ENCODE data around the gene OTOGL.
"Not testable (repeated sequence)": the region's sequence is repeated elsewhere in the genome, so short reads cannot be mapped to it uniquely, and the experiment has no call there.

Gene OTOGL

GRCh38 chr12:80211671-80212070 lies 112.3 kb downstream of the OTOGL start:
- no peaks in the 10 kb centered on the region for H3K9me3 Mint-ChIP-seq
- no peak for TF ChIP-seq CTCF (IDR thresholded peaks at IDR 0.05; ENCODE audit: unreplicated experiment in 3 of 3)
- H3K4me3 Mint-ChIP-seq: no peak overlapping the region
- no peaks in the 10 kb centered on the region for H3K27me3 Mint-ChIP-seq (ENCODE audit: low read depth)
- H3K36me3 Mint-ChIP-seq (ENCODE audit: low read depth): no peaks in the 10 kb centered on the region
- H3K27ac Mint-ChIP-seq: no peak overlapping the region
- no peaks in the 10 kb centered on the region for H3K4me1 Mint-ChIP-seq

GRCh38 chr12:80212938-80213645 lies 113.8 kb downstream of the OTOGL start:
- TF ChIP-seq CTCF (IDR thresholded peaks at IDR 0.05; ENCODE audit: unreplicated experiment in 3 of 3): no peak
- Mint-ChIP-seq H3K4me3 (no peak overlapping the region), H3K4me1 (peaks cover 2% of the 10 kb centered on the region), H3K9me3 (no peaks in the 10 kb centered on the region), H3K27me3 (ENCODE audit: low read depth) (peaks cover 4% of the 10 kb centered on the region), H3K27ac (peak overlapping the region in 1 of 3 experiments; percentile 15), H3K36me3 (ENCODE audit: low read depth) (no peaks in the 10 kb centered on the region)

- peaks cover 5% of the 10 kb centered on the region for H3K4me1 Mint-ChIP-seq
- no peaks in the 10 kb centered on the region for H3K9me3 Mint-ChIP-seq
- no peaks in the 10 kb centered on the region for H3K36me3 Mint-ChIP-seq (ENCODE audit: low read depth)
- peaks cover 4% of the 10 kb centered on the region for H3K27me3 Mint-ChIP-seq (ENCODE audit: low read depth)
- no peak for TF ChIP-seq CTCF (IDR thresholded peaks at IDR 0.05; ENCODE audit: unreplicated experiment in 3 of 3)
- peak overlapping the region in 1 of 3 experiments; percentile 59 for H3K27ac Mint-ChIP-seq
- H3K4me3 Mint-ChIP-seq: no peak overlapping the region
Observed at GRCh38 chr12:80213871-80214270, 114.5 kb downstream of the OTOGL start.

GRCh38 chr12:80217011-80217535 lies 117.7 kb downstream of the OTOGL start:
- Mint-ChIP-seq H3K27ac (peak overlapping the region in 1 of 3 experiments; percentile 75), H3K4me3 (no peak overlapping the region), H3K27me3 (ENCODE audit: low read depth) (peaks cover 4% of the 10 kb centered on the region), H3K9me3 (no peaks in the 10 kb centered on the region), H3K4me1 (peaks cover 5% of the 10 kb centered on the region), H3K36me3 (ENCODE audit: low read depth) (no peaks in the 10 kb centered on the region)
- TF ChIP-seq CTCF (IDR thresholded peaks at IDR 0.05; ENCODE audit: unreplicated experiment in 3 of 3): no peak

- H3K9me3 Mint-ChIP-seq; H3K4me1 Mint-ChIP-seq; H3K36me3 Mint-ChIP-seq (ENCODE audit: low read depth); H3K27me3 Mint-ChIP-seq (ENCODE audit: low read depth): not testable (repeated sequence)
- peak overlapping the region in 2 of 3 experiments; percentile 48 to 90 for H3K27ac Mint-ChIP-seq
- peak overlapping the region in 1 of 3 experiments; percentile 45 for H3K4me3 Mint-ChIP-seq
Observed at GRCh38 chr12:80218925-80219324, 119.6 kb downstream of the OTOGL start.

- peaks cover 4% of the 10 kb centered on the region for H3K27me3 Mint-ChIP-seq (ENCODE audit: low read depth)
- H3K4me1 Mint-ChIP-seq: peaks cover 5% of the 10 kb centered on the region
- H3K9me3 Mint-ChIP-seq: no peaks in the 10 kb centered on the region
- H3K36me3 Mint-ChIP-seq (ENCODE audit: low read depth): no peaks in the 10 kb centered on the region
- peak overlapping the region; percentile 24 to 90 (median 48) for H3K27ac Mint-ChIP-seq
- peak overlapping the region in 1 of 3 experiments; percentile 45 for H3K4me3 Mint-ChIP-seq
- no peak for TF ChIP-seq CTCF (IDR thresholded peaks at IDR 0.05; ENCODE audit: unreplicated experiment in 3 of 3)
Observed at GRCh38 chr12:80219345-80219744, 120.0 kb downstream of the OTOGL start.

Data from nephron (organoid).